ENCODE measurements around the gene MRFAP1.

The MRFAP1 gene

DNA sequence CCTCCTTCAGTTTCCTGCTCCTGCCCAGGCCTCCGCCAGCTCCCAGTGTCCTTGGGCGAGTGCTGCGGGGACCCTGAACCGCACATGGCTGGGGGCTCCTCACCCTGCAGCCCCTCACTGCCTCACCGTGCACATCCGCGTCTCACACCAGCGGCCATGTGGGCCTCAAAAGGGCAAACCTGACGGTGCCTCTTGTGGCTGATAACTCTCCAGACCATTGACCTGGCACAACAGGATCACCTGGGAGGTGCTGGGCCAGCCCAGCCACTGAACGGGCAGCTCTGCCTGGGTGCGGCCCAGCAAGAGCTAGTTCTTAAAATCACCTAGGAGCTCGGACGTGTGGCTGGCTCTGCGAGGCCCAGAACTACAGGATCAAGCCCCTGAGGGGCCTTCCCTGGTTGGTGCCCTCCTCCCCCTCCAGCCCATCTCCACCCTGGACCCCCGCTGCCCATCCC, 49.0 kb downstream of the MRFAP1 start:
- DNase-seq (ENCODE audit: low read depth in 1 of 2, low spot score in 1 of 2) = no peak
- no peaks in the 10 kb centered on the region for H3K27me3 ChIP-seq (ENCODE audit: insufficient read depth, poor library complexity, severe bottlenecking)
- no peak for TF ChIP-seq POLR2AphosphoS5 (IDR thresholded peaks at IDR 0.05; ENCODE audit: low read depth)
- TF ChIP-seq SPI1 (IDR thresholded peaks at IDR 0.05; ENCODE audit: borderline replicate concordance, low read depth) = no peak
- TF ChIP-seq, protein P1, sequence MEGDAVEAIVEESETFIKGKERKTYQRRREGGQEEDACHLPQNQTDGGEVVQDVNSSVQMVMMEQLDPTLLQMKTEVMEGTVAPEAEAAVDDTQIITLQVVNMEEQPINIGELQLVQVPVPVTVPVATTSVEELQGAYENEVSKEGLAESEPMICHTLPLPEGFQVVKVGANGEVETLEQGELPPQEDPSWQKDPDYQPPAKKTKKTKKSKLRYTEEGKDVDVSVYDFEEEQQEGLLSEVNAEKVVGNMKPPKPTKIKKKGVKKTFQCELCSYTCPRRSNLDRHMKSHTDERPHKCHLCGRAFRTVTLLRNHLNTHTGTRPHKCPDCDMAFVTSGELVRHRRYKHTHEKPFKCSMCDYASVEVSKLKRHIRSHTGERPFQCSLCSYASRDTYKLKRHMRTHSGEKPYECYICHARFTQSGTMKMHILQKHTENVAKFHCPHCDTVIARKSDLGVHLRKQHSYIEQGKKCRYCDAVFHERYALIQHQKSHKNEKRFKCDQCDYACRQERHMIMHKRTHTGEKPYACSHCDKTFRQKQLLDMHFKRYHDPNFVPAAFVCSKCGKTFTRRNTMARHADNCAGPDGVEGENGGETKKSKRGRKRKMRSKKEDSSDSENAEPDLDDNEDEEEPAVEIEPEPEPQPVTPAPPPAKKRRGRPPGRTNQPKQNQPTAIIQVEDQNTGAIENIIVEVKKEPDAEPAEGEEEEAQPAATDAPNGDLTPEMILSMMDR (IDR thresholded peaks at IDR 0.05; ENCODE audit: insufficient read depth, low read length) = no peak
- TF ChIP-seq GABPA (IDR thresholded peaks at IDR 0.05; ENCODE audit: low read depth) = no peak
- TF ChIP-seq, protein P2, sequence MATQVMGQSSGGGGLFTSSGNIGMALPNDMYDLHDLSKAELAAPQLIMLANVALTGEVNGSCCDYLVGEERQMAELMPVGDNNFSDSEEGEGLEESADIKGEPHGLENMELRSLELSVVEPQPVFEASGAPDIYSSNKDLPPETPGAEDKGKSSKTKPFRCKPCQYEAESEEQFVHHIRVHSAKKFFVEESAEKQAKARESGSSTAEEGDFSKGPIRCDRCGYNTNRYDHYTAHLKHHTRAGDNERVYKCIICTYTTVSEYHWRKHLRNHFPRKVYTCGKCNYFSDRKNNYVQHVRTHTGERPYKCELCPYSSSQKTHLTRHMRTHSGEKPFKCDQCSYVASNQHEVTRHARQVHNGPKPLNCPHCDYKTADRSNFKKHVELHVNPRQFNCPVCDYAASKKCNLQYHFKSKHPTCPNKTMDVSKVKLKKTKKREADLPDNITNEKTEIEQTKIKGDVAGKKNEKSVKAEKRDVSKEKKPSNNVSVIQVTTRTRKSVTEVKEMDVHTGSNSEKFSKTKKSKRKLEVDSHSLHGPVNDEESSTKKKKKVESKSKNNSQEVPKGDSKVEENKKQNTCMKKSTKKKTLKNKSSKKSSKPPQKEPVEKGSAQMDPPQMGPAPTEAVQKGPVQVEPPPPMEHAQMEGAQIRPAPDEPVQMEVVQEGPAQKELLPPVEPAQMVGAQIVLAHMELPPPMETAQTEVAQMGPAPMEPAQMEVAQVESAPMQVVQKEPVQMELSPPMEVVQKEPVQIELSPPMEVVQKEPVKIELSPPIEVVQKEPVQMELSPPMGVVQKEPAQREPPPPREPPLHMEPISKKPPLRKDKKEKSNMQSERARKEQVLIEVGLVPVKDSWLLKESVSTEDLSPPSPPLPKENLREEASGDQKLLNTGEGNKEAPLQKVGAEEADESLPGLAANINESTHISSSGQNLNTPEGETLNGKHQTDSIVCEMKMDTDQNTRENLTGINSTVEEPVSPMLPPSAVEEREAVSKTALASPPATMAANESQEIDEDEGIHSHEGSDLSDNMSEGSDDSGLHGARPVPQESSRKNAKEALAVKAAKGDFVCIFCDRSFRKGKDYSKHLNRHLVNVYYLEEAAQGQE (IDR thresholded peaks at IDR 0.05; ENCODE audit: insufficient replicate concordance, low read depth) = no peak
- peak overlapping the region; percentile 88 for H3K27ac ChIP-seq (replicated peaks)
- H3K4me3 ChIP-seq (replicated peaks; ENCODE audit: insufficient read depth, low read length) = no peak overlapping the region

Data from HL-60 (cell line).